ENCODE measurements around the gene ZMYND8. TPM values are rescaled to one million over a fixed set of nuclear protein-coding genes. Genes with fewer than 3 reads are reported as not detected.
"Not testable (repeated sequence)": the region's sequence is repeated elsewhere in the genome, so short reads cannot be mapped to it uniquely, and the experiment has no call there.

Gene ZMYND8
- total RNA-seq, 3 donors from 2014 or later (not counting 1 experiment from before 2014, with no cell fraction given), result 57.6 to 72.6 (median 69.8) TPM

DNA sequence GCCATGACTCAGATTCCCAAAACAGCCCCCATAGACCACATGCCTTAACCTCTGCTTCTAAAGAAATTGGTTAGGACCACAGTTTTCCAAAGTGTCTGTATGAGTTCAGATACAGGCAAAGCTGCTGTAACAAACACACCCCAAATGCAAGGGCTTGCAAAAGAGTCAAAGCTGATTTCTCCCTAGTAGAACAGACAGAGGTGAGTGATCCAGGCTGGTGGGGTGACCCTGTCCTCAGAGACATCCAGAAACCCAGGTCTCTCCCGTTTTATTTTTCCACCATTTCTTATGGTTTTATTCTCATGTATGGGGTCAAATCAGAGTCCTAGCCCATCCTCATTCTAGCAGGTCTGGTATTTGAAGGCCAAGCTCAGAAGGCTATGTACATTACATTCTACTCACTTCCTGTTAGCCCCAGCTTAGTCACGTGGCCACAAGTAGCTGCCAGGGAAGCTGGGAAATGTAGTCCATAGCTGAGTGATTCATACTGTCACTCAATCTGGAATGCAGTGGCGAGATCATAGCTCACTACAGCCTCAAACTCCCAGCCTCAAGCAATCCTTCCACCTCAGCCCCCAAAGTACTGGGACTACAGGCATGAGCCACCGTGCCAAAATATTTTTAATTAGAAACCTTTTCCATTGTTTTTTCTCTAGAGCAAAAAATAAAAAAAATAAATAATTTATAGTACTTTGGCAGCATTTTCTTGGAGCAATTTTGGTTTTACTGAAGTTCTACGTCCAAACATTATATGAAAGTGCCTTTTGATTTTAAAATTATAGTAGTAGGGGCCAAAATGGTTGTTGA, 175.2 kb downstream of the ZMYND8 start:
- peaks cover 0 to 3% of the 10 kb centered on the region in 2 donors for H3K27me3 Mint-ChIP-seq (ENCODE audit: low read depth in 2 of 2)
- H3K9me3 Mint-ChIP-seq, result no peaks in the 10 kb centered on the region
- H3K27ac Mint-ChIP-seq, result no peak overlapping the region
- Histone ChIP-seq H3K27me3 (ENCODE audit: control insufficient read depth, insufficient read depth, low read length) (no peaks in the 10 kb centered on the region), H3K9me3 (ENCODE audit: control insufficient read depth, insufficient read depth, low read length) (no peaks in the 10 kb centered on the region), H3K27ac (ENCODE audit: low read length) (no peak overlapping the region), H3K4me1 (ENCODE audit: control insufficient read depth, insufficient read depth, low read length) (no peaks in the 10 kb centered on the region), H3K4me3 (ENCODE audit: low read length) (no peak overlapping the region), H3K36me3 (ENCODE audit: control insufficient read depth, insufficient read depth, low read length) (no peaks in the 10 kb centered on the region)
- intact Hi-C loops (cut with micrococcal nuclease), result no loop called here
- H3K36me3 Mint-ChIP-seq, result no peaks in the 10 kb centered on the region
- H3K4me3 Mint-ChIP-seq, result no peak overlapping the region
- H3K4me1 Mint-ChIP-seq, result no peaks in the 10 kb centered on the region
- 72% methylated on average over 4 of the region's 5 CpGs for WGBS (ENCODE audit: insufficient coverage)
- TF ChIP-seq, protein P1, sequence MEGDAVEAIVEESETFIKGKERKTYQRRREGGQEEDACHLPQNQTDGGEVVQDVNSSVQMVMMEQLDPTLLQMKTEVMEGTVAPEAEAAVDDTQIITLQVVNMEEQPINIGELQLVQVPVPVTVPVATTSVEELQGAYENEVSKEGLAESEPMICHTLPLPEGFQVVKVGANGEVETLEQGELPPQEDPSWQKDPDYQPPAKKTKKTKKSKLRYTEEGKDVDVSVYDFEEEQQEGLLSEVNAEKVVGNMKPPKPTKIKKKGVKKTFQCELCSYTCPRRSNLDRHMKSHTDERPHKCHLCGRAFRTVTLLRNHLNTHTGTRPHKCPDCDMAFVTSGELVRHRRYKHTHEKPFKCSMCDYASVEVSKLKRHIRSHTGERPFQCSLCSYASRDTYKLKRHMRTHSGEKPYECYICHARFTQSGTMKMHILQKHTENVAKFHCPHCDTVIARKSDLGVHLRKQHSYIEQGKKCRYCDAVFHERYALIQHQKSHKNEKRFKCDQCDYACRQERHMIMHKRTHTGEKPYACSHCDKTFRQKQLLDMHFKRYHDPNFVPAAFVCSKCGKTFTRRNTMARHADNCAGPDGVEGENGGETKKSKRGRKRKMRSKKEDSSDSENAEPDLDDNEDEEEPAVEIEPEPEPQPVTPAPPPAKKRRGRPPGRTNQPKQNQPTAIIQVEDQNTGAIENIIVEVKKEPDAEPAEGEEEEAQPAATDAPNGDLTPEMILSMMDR (IDR thresholded peaks at IDR 0.05), result no peak
- peak in 1 of 3 donors; percentile 45 for ATAC-seq
- DNase-seq, result peak in 1 of 2 donors; percentile 12

DNA sequence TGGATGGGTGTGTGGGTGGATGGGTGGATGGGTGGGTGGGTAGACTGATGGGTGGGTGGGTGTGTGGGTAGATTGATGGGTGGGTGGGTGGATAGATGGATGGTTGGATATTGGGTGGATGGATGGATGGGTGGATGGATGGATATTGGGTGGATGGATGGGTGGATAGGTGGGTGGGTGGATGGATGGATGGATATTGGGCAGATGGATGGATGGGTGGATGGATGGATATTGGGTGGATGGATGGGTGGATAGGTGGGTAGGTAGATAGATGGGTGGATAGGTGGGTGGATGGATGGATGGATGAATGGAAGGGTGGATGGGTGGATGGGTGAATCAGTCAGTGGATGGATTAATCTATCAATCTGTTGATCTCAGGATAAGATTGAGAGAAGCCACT, 177.2 kb downstream of the ZMYND8 start:
- Histone ChIP-seq H3K27me3 (ENCODE audit: control insufficient read depth, insufficient read depth, low read length) (no peaks in the 10 kb centered on the region), H3K4me3 (ENCODE audit: low read length) (no peak overlapping the region), H3K36me3 (ENCODE audit: control insufficient read depth, insufficient read depth, low read length) (no peaks in the 10 kb centered on the region), H3K4me1 (ENCODE audit: control insufficient read depth, insufficient read depth, low read length) (no peaks in the 10 kb centered on the region), H3K9me3 (ENCODE audit: control insufficient read depth, insufficient read depth, low read length) (no peaks in the 10 kb centered on the region), H3K27ac (ENCODE audit: low read length) (no peak overlapping the region)
- DNase-seq, result no peak
- H3K27me3 Mint-ChIP-seq (ENCODE audit: low read depth in 2 of 2), result peaks cover 0 to 12% of the 10 kb centered on the region in 2 donors
- H3K36me3 Mint-ChIP-seq, result no peaks in the 10 kb centered on the region
- TF ChIP-seq, protein P1 (IDR thresholded peaks at IDR 0.05), result no peak
- no peaks in the 10 kb centered on the region for H3K4me1 Mint-ChIP-seq
- no peak for ATAC-seq
- H3K27ac Mint-ChIP-seq, result no peak overlapping the region
- intact Hi-C loops (cut with micrococcal nuclease), result no loop called here
- no peaks in the 10 kb centered on the region for H3K9me3 Mint-ChIP-seq
- no peak overlapping the region for H3K4me3 Mint-ChIP-seq

DNA sequence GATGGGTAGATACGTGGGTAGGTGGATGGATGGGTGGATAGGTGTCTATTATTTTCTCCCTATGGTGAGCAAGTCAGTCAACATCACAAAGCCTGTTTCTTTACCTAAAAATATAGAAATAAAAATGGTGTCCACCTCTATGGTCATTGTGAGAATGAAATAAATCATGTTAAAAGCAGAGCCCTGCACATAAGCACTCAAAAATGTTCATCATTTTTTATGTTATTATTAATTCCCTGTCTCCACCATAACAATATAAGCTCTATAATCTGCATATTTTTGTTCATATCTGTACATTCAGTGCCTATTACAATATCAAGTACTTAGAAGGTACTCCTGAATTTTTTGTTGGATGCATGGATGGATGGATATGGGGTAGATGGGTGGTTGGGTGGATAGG, 177.6 kb downstream of the ZMYND8 start:
- H3K4me1 ChIP-seq (ENCODE audit: control insufficient read depth, insufficient read depth, low read length), result no peaks in the 10 kb centered on the region
- TF ChIP-seq, protein P1 (IDR thresholded peaks at IDR 0.05), result no peak
- H3K27ac ChIP-seq (ENCODE audit: low read length), result no peak overlapping the region
- ATAC-seq (no peak), DNase-seq (no peak)
- no CpG with 5 or more reads among the region's 1 CpG for WGBS (ENCODE audit: insufficient coverage)
- Mint-ChIP-seq H3K27me3 (ENCODE audit: low read depth in 2 of 2) (peaks cover 0 to 12% of the 10 kb centered on the region in 2 donors), H3K4me3 (no peak overlapping the region), H3K36me3 (no peaks in the 10 kb centered on the region), H3K4me1 (no peaks in the 10 kb centered on the region), H3K9me3 (no peaks in the 10 kb centered on the region), H3K27ac (no peak overlapping the region)
- no peaks in the 10 kb centered on the region for H3K27me3 ChIP-seq (ENCODE audit: control insufficient read depth, insufficient read depth, low read length)
- intact Hi-C loops (cut with micrococcal nuclease), result no loop called here
- H3K4me3 ChIP-seq (ENCODE audit: low read length), result no peak overlapping the region
- no peaks in the 10 kb centered on the region for H3K36me3 ChIP-seq (ENCODE audit: control insufficient read depth, insufficient read depth, low read length)
- no peaks in the 10 kb centered on the region for H3K9me3 ChIP-seq (ENCODE audit: control insufficient read depth, insufficient read depth, low read length)

DNA sequence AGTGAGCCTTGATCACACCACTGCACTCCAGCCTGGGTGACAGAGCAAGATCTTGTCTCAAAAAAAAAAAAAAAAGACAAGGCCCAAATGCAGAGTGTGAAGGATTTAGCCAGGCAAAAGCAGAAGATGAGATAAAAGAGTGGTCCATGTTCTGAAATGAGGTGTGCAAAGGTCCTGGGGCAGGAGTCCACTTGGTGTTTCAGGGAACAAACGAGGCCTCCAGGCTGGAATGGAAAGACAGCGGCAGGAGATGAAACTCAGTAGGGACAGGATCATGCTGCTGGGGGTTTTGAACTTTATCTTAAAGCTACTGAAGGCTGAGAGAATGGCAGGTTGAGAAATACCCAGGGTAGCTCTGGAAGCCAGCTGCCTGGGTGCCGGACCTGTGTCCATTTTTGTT, 178.2 kb downstream of the ZMYND8 start:
- WGBS (ENCODE audit: insufficient coverage), result 76% methylated on average over 3 of the region's 3 CpGs
- Histone ChIP-seq H3K4me1 (ENCODE audit: control insufficient read depth, insufficient read depth, low read length) (no peaks in the 10 kb centered on the region), H3K9me3 (ENCODE audit: control insufficient read depth, insufficient read depth, low read length) (no peaks in the 10 kb centered on the region), H3K27ac (ENCODE audit: low read length) (no peak overlapping the region), H3K4me3 (ENCODE audit: low read length) (no peak overlapping the region), H3K36me3 (ENCODE audit: control insufficient read depth, insufficient read depth, low read length) (no peaks in the 10 kb centered on the region), H3K27me3 (ENCODE audit: control insufficient read depth, insufficient read depth, low read length) (no peaks in the 10 kb centered on the region)
- Mint-ChIP-seq H3K4me3 (no peak overlapping the region), H3K27me3 (ENCODE audit: low read depth in 2 of 2) (peaks cover 0 to 12% of the 10 kb centered on the region in 2 donors), H3K36me3 (no peaks in the 10 kb centered on the region), H3K4me1 (no peaks in the 10 kb centered on the region), H3K9me3 (no peaks in the 10 kb centered on the region), H3K27ac (no peak overlapping the region)
- ATAC-seq (no peak), DNase-seq (no peak)
- intact Hi-C loops (cut with micrococcal nuclease), result no loop called here
- TF ChIP-seq, protein P1 (IDR thresholded peaks at IDR 0.05), result no peak

DNA sequence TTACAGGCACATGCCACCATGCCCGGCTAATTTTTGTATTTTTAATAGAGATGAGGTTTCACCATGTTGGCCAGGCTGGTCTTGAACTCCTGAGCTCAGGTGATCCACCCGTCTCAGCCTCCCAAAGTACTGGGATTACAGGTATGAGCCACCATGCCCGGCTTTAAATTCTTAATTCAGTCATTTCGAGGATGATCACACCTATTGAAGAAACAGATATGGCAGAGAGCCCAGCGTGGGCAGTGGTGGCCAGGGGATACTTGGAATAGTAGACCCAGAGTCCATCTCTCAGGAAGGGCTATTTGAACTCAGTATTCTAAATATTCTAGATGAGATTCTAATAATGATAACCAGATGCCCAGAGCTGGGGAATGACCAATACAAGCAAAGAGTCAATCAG, 180.3 kb downstream of the ZMYND8 start:
- H3K27me3 Mint-ChIP-seq (ENCODE audit: low read depth in 2 of 2), result peaks cover 0 to 12% of the 10 kb centered on the region in 2 donors
- WGBS (ENCODE audit: insufficient coverage), result 80% methylated on average over 5 of the region's 5 CpGs
- H3K36me3 Mint-ChIP-seq; ATAC-seq; H3K27ac ChIP-seq (ENCODE audit: low read length); H3K27ac Mint-ChIP-seq; H3K4me1 Mint-ChIP-seq; H3K27me3 ChIP-seq (ENCODE audit: control insufficient read depth, insufficient read depth, low read length); H3K36me3 ChIP-seq (ENCODE audit: control insufficient read depth, insufficient read depth, low read length); H3K4me3 ChIP-seq (ENCODE audit: low read length); H3K9me3 Mint-ChIP-seq; DNase-seq; H3K4me1 ChIP-seq (ENCODE audit: control insufficient read depth, insufficient read depth, low read length); H3K4me3 Mint-ChIP-seq; intact Hi-C loops (cut with micrococcal nuclease); H3K9me3 ChIP-seq (ENCODE audit: control insufficient read depth, insufficient read depth, low read length): not testable (repeated sequence)
